H1 (cell line): ENCODE measurements around the gene IL36RN. TPM values are rescaled to one million over a fixed set of nuclear protein-coding genes. Genes with fewer than 3 reads are reported as not detected.

ENCODE experiments used
- CTCF ChIA-PET: fragments of 300-600 bp; sonication (Branson Sonifier 250); formaldehyde crosslinking; loops from one replicate; lab custom pipeline; 2021; ENCODE audit not compliant: partially characterized antibody; lab: Charles Lee
- POLR2A ChIA-PET: fragments of 300-600 bp; sonication (Branson Sonifier 250); formaldehyde crosslinking; loops from one replicate; lab custom pipeline; 2021; ENCODE audit warnings: inconsistent platforms; ENCODE audit not compliant: partially characterized antibody; lab: Charles Lee
- DNase-seq, 2 experiments: peaks; one replicate each; pipeline versions ENCODE4 v3.0.0 to v3.0.0-alpha.2; 2010 to 2022; ENCODE audit warnings: low spot score in 2 of 2, low read depth in 1 of 2, mixed read lengths in 1 of 2
- FAIRE-seq: peaks from 2 replicates; lab custom pipeline; 2011; peaks lifted over from hg19 to GRCh38; lab: Jason Lieb, UNC
- H2AFZ ChIP-seq: 2 replicates; pipeline ENCODE4 v1.8.1; 2012; ENCODE audit warnings: low read length, inconsistent platforms
- H2AK5ac ChIP-seq: 2 replicates; pipeline ENCODE4 v1.6.1; 2013; ENCODE audit warnings: low read depth, low read length
- H2BK120ac ChIP-seq: replicated peaks from 2 replicates; pipeline ENCODE3; 2013; ENCODE audit warnings: low read depth, low read length, inconsistent platforms
- H2BK12ac ChIP-seq: 2 replicates; pipeline ENCODE4 v1.6.1; 2013; ENCODE audit warnings: low read depth, low read length
- H2BK15ac ChIP-seq: 2 replicates; pipeline ENCODE4 v1.6.1; 2013; ENCODE audit warnings: low read length
- H2BK20ac ChIP-seq: 2 replicates; pipeline ENCODE4 v1.6.1; 2013; ENCODE audit warnings: low read length
- H2BK5ac ChIP-seq: 2 replicates; pipeline ENCODE4 v1.6.1; 2013; ENCODE audit warnings: low read depth, low read length
- H3K14ac ChIP-seq: 2 replicates; pipeline ENCODE4 v1.6.1; 2013; ENCODE audit warnings: inconsistent platforms; ENCODE audit not compliant: insufficient read length
- H3K18ac ChIP-seq: 2 replicates; pipeline ENCODE4 v1.6.1; 2013; ENCODE audit warnings: low read length; ENCODE audit errors: extremely low read depth
- H3K23ac ChIP-seq: 2 replicates; pipeline ENCODE4 v1.6.1; 2013; ENCODE audit warnings: inconsistent platforms; ENCODE audit not compliant: insufficient read length
- H3K23me2 ChIP-seq: 2 replicates; pipeline ENCODE4 v1.6.1; 2013; ENCODE audit warnings: low read depth, low read length
- H3K27ac ChIP-seq: 2 replicates; pipeline ENCODE4 v1.6.1; 2011; ENCODE audit warnings: low read depth, low read length, inconsistent platforms
- H3K27me3 ChIP-seq, 4 experiments: replicated peaks in 1 of 4; 1 replicate in 1 of 4; 2 replicates in 3 of 4; pipeline versions ENCODE4 v1.6.1 to v1.8.1; 2011 to 2013; ENCODE audit warnings: low read length in 3 of 4, mild to moderate bottlenecking in 3 of 4, inconsistent platforms in 2 of 4, mixed read lengths in 2 of 4, moderate library complexity in 1 of 4; ENCODE audit not compliant: control insufficient read depth in 3 of 4, insufficient read depth in 3 of 4; ENCODE audit errors: extremely low read depth in 1 of 4
- H3K36me3 ChIP-seq, 4 experiments: 2 replicates each; pipeline versions ENCODE4 v1.6.1 to v1.8.1; 2011 to 2013; ENCODE audit warnings: mild to moderate bottlenecking in 4 of 4, low read length in 3 of 4, moderate library complexity in 2 of 4, control low read depth in 1 of 4, inconsistent platforms in 1 of 4; ENCODE audit not compliant: insufficient read depth in 4 of 4, control insufficient read depth in 2 of 4
- H3K4ac ChIP-seq: replicated peaks from 2 replicates; pipeline ENCODE3; 2013; ENCODE audit warnings: low read length, low read depth, mixed read lengths, inconsistent platforms; ENCODE audit not compliant: insufficient read length
- H3K4me1 ChIP-seq, 4 experiments: replicated peaks in 1 of 4; 1 replicate in 1 of 4; 2 replicates in 3 of 4; pipeline versions ENCODE4 v1.6.1 to v1.8.1; 2011 to 2013; ENCODE audit warnings: low read length in 3 of 4, inconsistent platforms in 2 of 4, mixed read lengths in 1 of 4; ENCODE audit not compliant: insufficient read depth in 4 of 4, control insufficient read depth in 3 of 4
- H3K4me2 ChIP-seq, 2 experiments: 2 replicates each; pipeline versions ENCODE4 v1.6.1 to v1.8.1; 2011 to 2013; ENCODE audit warnings: low read depth in 2 of 2, low read length in 2 of 2, control low read depth in 1 of 2, inconsistent platforms in 1 of 2, mild to moderate bottlenecking in 1 of 2; ENCODE audit not compliant: insufficient read depth in 1 of 2
- H3K4me3 ChIP-seq, 4 experiments: fragments of 200-600, 300-600 bp in 1 of 4; sonication (generic), shearing (Covaris generic), sonication (Bioruptor Twin) in 1 of 4; 2 replicates each; pipeline versions ENCODE4 v1.5.1 to v1.8.1; 2011 to 2016; ENCODE audit warnings: low read length in 4 of 4, low read depth in 3 of 4, control low read depth in 2 of 4, inconsistent platforms in 2 of 4, mild to moderate bottlenecking in 2 of 4, mixed read lengths in 1 of 4, moderate library complexity in 1 of 4; ENCODE audit not compliant: insufficient read depth in 2 of 4; ENCODE audit errors: extremely low read depth in 1 of 4
- H3K56ac ChIP-seq: replicated peaks from 2 replicates; pipeline ENCODE3; 2013; ENCODE audit warnings: low read depth, mild to moderate bottlenecking, mixed read lengths, low read length, inconsistent platforms; ENCODE audit not compliant: insufficient read length
- H3K79me1 ChIP-seq: 2 replicates; pipeline ENCODE4 v1.6.1; 2013; ENCODE audit warnings: low read depth, low read length, control low read depth
- H3K79me2 ChIP-seq, 2 experiments: 2 replicates each; pipeline versions ENCODE4 v1.6.1 to v1.8.1; 2012 to 2013; ENCODE audit warnings: low read length in 2 of 2, mild to moderate bottlenecking in 2 of 2, inconsistent platforms in 1 of 2; ENCODE audit not compliant: insufficient read depth in 2 of 2, control insufficient read depth in 1 of 2
- H3K9ac ChIP-seq, 4 experiments: replicated peaks in 1 of 4; 1 replicate in 1 of 4; 2 replicates in 3 of 4; pipeline versions ENCODE4 v1.6.1 to v1.8.1; 2011 to 2013; ENCODE audit warnings: low read depth in 3 of 4, low read length in 3 of 4, control low read depth in 2 of 4, mild to moderate bottlenecking in 2 of 4, moderate library complexity in 2 of 4, inconsistent platforms in 1 of 4; ENCODE audit errors: extremely low read depth in 1 of 4
- H3K9me3 ChIP-seq, 2 experiments: 2 replicates each; pipeline versions ENCODE4 v1.6.1 to v1.8.1; 2012 to 2013; ENCODE audit warnings: mild to moderate bottlenecking in 2 of 2, moderate library complexity in 2 of 2, control low read depth in 1 of 2, inconsistent platforms in 1 of 2, low read depth in 1 of 2, low read length in 1 of 2, mixed read lengths in 1 of 2; ENCODE audit not compliant: insufficient read depth in 2 of 2
- H4K20me1 ChIP-seq, 2 experiments: replicated peaks in 1 of 2; 2 replicates each; pipeline versions ENCODE3 to v1.8.1; 2011 to 2013; ENCODE audit warnings: inconsistent platforms in 2 of 2, low read length in 2 of 2, mild to moderate bottlenecking in 1 of 2; ENCODE audit not compliant: insufficient read depth in 2 of 2, control insufficient read depth in 1 of 2
- H4K5ac ChIP-seq: 2 replicates; pipeline ENCODE4 v1.6.1; 2013; ENCODE audit warnings: low read length, low read depth, mixed read lengths, inconsistent platforms; ENCODE audit not compliant: insufficient read length
- H4K8ac ChIP-seq: 2 replicates; pipeline ENCODE4 v1.8.0; 2013; ENCODE audit warnings: mild to moderate bottlenecking, moderate library complexity, low read length, inconsistent platforms; ENCODE audit not compliant: insufficient read depth; ENCODE audit errors: extremely low read depth
- H4K91ac ChIP-seq: replicated peaks from 2 replicates; pipeline ENCODE3; 2013; ENCODE audit warnings: low read length, mixed read lengths, inconsistent platforms; ENCODE audit not compliant: insufficient read length
- ASH2L ChIP-seq: fragments of 200-600, 300-600 bp; sonication (generic); IDR thresholded peaks from one replicate; pipeline ENCODE4 v1.7.1; 2017; ENCODE audit warnings: low read length
- BACH1 ChIP-seq: IDR thresholded peaks from 2 replicates; pipeline ENCODE4 v1.6.1; 2012; ENCODE audit warnings: low read length, improper control_type of control experiment
- KDM1A ChIP-seq: fragments of 200-600, 300-600 bp; sonication (generic); IDR thresholded peaks from 2 replicates; pipeline ENCODE4 v1.7.1; 2016; ENCODE audit warnings: mild to moderate bottlenecking, low read length, borderline replicate concordance
- MAFK ChIP-seq: IDR thresholded peaks from 2 replicates; pipeline ENCODE4 v1.6.1; 2012; ENCODE audit warnings: low read depth, mild to moderate bottlenecking, improper control_type of control experiment, low read length
- NRF1 ChIP-seq: IDR thresholded peaks from 2 replicates; pipeline ENCODE4 v1.6.1; 2011; ENCODE audit warnings: mild to moderate bottlenecking, low read depth, low read length, improper control_type of control experiment
- POLR2AphosphoS5 ChIP-seq: IDR thresholded peaks from 2 replicates; pipeline ENCODE4 v1.6.1; 2011; ENCODE audit warnings: low read depth, low read length
- POU5F1 ChIP-seq: IDR thresholded peaks from 2 replicates; pipeline ENCODE4 v1.6.1; 2011; ENCODE audit warnings: low read depth, mild to moderate bottlenecking, low read length, moderate library complexity
- RBBP5 ChIP-seq: IDR thresholded peaks from 2 replicates; pipeline ENCODE4 v1.7.1; 2012; ENCODE audit warnings: low read depth, mild to moderate bottlenecking, inconsistent platforms, low read length, moderate library complexity, borderline replicate concordance
- RFX5 ChIP-seq: IDR thresholded peaks from 2 replicates; pipeline ENCODE4 v1.6.1; 2011; ENCODE audit warnings: low read depth, low read length, improper control_type of control experiment, borderline replicate concordance
- RNF2 ChIP-seq: fragments of 200-900, 300-1000 bp; sonication (generic); IDR thresholded peaks from 2 replicates; pipeline ENCODE4 v1.7.1; 2016; ENCODE audit warnings: borderline replicate concordance, low read depth, mild to moderate bottlenecking, antibody characterized with exemption, low read length; ENCODE audit not compliant: poor library complexity, severe bottlenecking; ENCODE audit errors: missing control alignments
- SP1 ChIP-seq: IDR thresholded peaks from 2 replicates; pipeline ENCODE4 v1.6.1; 2011; ENCODE audit warnings: low read depth, low read length
- SP4 ChIP-seq: IDR thresholded peaks from 2 replicates; pipeline ENCODE4 v1.6.1; 2012; ENCODE audit warnings: low read length, inconsistent platforms
- polyA plus RNA-seq, 7 experiments: library from polyadenylated mRNA; depleted of rRNA in 3 of 7; stranded (reverse) in 5 of 7; unstranded in 2 of 7; fragments of >200 nt in 5 of 7; fragments of 200-250 nt in 2 of 7; gene quantifications; 1 replicate in 5 of 7; 2 replicates in 1 of 7; 4 replicates in 1 of 7; pipeline versions ENCODE4 v1.2.1 to v1.2.3, GENCODE V29; 2011 to 2013; ENCODE audit warnings: missing spikeins in 2 of 7, mixed read lengths in 2 of 7
- total RNA-seq: library from RNA; stranded (reverse); fragmentation: NEBNext Ultra II Directional; extraction: Animal tissue kit (Norgen Biotek cat#: 25700); gene quantifications from 2 replicates; pipeline ENCODE4 v1.2.1, GENCODE V29; 2021

The IL36RN gene
- total and polyA plus RNA-seq, 2 of the 8 experiments (the other 6 are each of a cell fraction or from before 2014, with no cell fraction given): not detected

- FAIRE-seq: no peak
These were observed 4.9 kb upstream of the IL36RN start for GRCh38 chr2:113054066-113054465.

More at GRCh38 chr2:113054066-113054465, 4.9 kb upstream of the IL36RN start:
- Histone ChIP-seq H3K36me3 (no peaks in the 10 kb centered on the region), H4K20me1 (no peaks in the 10 kb centered on the region), H3K4me3 (no peak overlapping the region), H3K9me3 (peaks cover 23 to 34% of the 10 kb centered on the region in 2 experiments), H3K4me2 (no peak overlapping the region), H3K27me3 (no peaks in the 10 kb centered on the region), H3K79me1 (no peaks in the 10 kb centered on the region), H2BK5ac (no peak overlapping the region), H3K14ac (no peak overlapping the region), H4K91ac (no peak overlapping the region), H2BK120ac (no peak overlapping the region), H2BK15ac (no peak overlapping the region), H3K18ac (no peak overlapping the region), H3K4ac (no peak overlapping the region), H3K23ac (no peak overlapping the region), H4K5ac (no peak overlapping the region), H3K56ac (no peak overlapping the region), H2AFZ (no peak overlapping the region), H3K79me2 (no peaks in the 10 kb centered on the region), H2BK12ac (no peak overlapping the region), H4K8ac (no peak overlapping the region), H3K9ac (no peak overlapping the region), H3K27ac (no peak overlapping the region), H3K23me2 (no peaks in the 10 kb centered on the region; the same call in 1 of the 2 replicates), H3K4me1 (no peaks in the 10 kb centered on the region), H2AK5ac (no peak overlapping the region), H2BK20ac (no peak overlapping the region)
- no peak for DNase-seq
- CTCF ChIA-PET: interaction anchor here (0.8 kb wide), 1 partner anchor 26 kb away, joined by 3 read pairs; no protein-coding TSS in a partner anchor
- POLR2A ChIA-PET: no interaction called here
- TF ChIP-seq POLR2AphosphoS5 (no peak), RBBP5 (no peak), RNF2 (no peak), BACH1 (no peak), MAFK (no peak), ASH2L (no peak), KDM1A (no peak), NRF1 (no peak), POU5F1 (no peak), SP4 (no peak), SP1 (no peak), RFX5 (no peak)
